Activated CD8-positive, alpha-beta memory T cell treated with anti-CD3 and anti-CD28 coated beads, Interleukin-2, amount 50 U/mL, for 48 hours (primary cell): Measurements from ENCODE around the gene HMMR.
"Not testable (repeated sequence)": the region's sequence is repeated elsewhere in the genome, so short reads cannot be mapped to it uniquely, and the experiment has no call there.

Source experiments
- DNase-seq: peaks from one replicate; pipeline ENCODE4 v3.0.0-alpha.2; 2020

HMMR gene

GRCh38 chr5:163508753-163509152, 48.3 kb downstream of the HMMR start:
- DNase-seq, result no peak

GRCh38 chr5:163509291-163509951, 49.0 kb downstream of the HMMR start:
- DNase-seq, result no peak

- DNase-seq, result no peak
Measured at GRCh38 chr5:163512526-163512925, 52.1 kb downstream of the HMMR start.

GRCh38 chr5:163525096-163525495, 64.7 kb downstream of the HMMR start:
- DNase-seq, result no peak

- DNase-seq, result no peak
Measured at GRCh38 chr5:163529698-163530097, 69.3 kb downstream of the HMMR start.

- no peak for DNase-seq
Measured at GRCh38 chr5:163531272-163531671, 70.8 kb downstream of the HMMR start.

GRCh38 chr5:163532171-163533084, 72.0 kb downstream of the HMMR start:
- DNase-seq, result no peak

GRCh38 chr5:163533223-163533622, 72.8 kb downstream of the HMMR start:
- no peak for DNase-seq

GRCh38 chr5:163534492-163535094, 74.2 kb downstream of the HMMR start:
- DNase-seq, result no peak

- no peak for DNase-seq
Measured at GRCh38 chr5:163535290-163535689, 74.9 kb downstream of the HMMR start.

GRCh38 chr5:163536442-163536841, 76.0 kb downstream of the HMMR start:
- DNase-seq, result not testable (repeated sequence)

GRCh38 chr5:163540696-163541095, 80.3 kb downstream of the HMMR start:
- no peak for DNase-seq
